Testis (tissue), 2 donors: ENCODE results near the gene TM4SF1.

Experiments
- CTCF ChIP-seq, 3 experiments: fragments of 450-650 bp in 2 of 3; fragments of 200-600 bp in 1 of 3; sonication (generic) in 1 of 3; IDR thresholded peaks; one replicate each; pipeline ENCODE4 v1.5.1; 2016 to 2019; ENCODE audit warnings: antibody characterized with exemption in 3 of 3, mild to moderate bottlenecking in 2 of 3, moderate library complexity in 1 of 3
- POLR2A ChIP-seq: fragments of 450-650 bp; IDR thresholded peaks from one replicate; pipeline ENCODE4 v1.6.1; 2017; ENCODE audit warnings: antibody characterized with exemption, mild to moderate bottlenecking, moderate library complexity

- TF ChIP-seq CTCF (IDR thresholded peaks at IDR 0.05), result no peak
- TF ChIP-seq POLR2A, result no peak
Observed at GRCh38 chr3:149363053-149363452, 14.4 kb downstream of the TM4SF1 start.
